ENCODE data around the gene UQCRH. TPM values are rescaled to one million over a fixed set of nuclear protein-coding genes. Genes with fewer than 3 reads are reported as not detected.

Gene UQCRH
- total and polyA plus RNA-seq, 2 donors from 2014 or later, result 188 to 850 TPM

GRCh38 chr1:46343351-46343695 is 39.8 kb downstream of the UQCRH start:
- intact Hi-C loops (cut with DNase I), result no loop called here
- TF ChIP-seq, protein P1, sequence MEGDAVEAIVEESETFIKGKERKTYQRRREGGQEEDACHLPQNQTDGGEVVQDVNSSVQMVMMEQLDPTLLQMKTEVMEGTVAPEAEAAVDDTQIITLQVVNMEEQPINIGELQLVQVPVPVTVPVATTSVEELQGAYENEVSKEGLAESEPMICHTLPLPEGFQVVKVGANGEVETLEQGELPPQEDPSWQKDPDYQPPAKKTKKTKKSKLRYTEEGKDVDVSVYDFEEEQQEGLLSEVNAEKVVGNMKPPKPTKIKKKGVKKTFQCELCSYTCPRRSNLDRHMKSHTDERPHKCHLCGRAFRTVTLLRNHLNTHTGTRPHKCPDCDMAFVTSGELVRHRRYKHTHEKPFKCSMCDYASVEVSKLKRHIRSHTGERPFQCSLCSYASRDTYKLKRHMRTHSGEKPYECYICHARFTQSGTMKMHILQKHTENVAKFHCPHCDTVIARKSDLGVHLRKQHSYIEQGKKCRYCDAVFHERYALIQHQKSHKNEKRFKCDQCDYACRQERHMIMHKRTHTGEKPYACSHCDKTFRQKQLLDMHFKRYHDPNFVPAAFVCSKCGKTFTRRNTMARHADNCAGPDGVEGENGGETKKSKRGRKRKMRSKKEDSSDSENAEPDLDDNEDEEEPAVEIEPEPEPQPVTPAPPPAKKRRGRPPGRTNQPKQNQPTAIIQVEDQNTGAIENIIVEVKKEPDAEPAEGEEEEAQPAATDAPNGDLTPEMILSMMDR (IDR thresholded peaks at IDR 0.05; ENCODE audit: borderline replicate concordance, extremely low read depth, insufficient read depth), result no peak
- no peak for FAIRE-seq
- H3K4me1 ChIP-seq (ENCODE audit: control insufficient read depth in 2 of 3, insufficient read depth in 2 of 3, low read depth in 1 of 3, low read length in 3 of 3), result peaks cover 0 to 9% (median 7%) of the 10 kb centered on the region in 3 donors
- no peak overlapping the region for H3K9ac ChIP-seq (ENCODE audit: low read length in 3 of 3)
- no peaks in the 10 kb centered on the region for H3K9me3 ChIP-seq (ENCODE audit: control insufficient read depth in 2 of 3, insufficient read depth in 1 of 3, low read length in 3 of 3)
- H3K27me3 ChIP-seq (ENCODE audit: control insufficient read depth, insufficient read depth, low read length), result no peaks in the 10 kb centered on the region
- no peak overlapping the region for H3K4me3 ChIP-seq (ENCODE audit: low read length in 3 of 3)
- H3K27ac ChIP-seq (ENCODE audit: low read depth in 2 of 2, low read length in 2 of 2), result no peak overlapping the region
- no peak for DNase-seq
- peaks cover 2 to 16% (median 16%) of the 10 kb centered on the region in 3 donors for H3K36me3 ChIP-seq (ENCODE audit: control insufficient read depth in 2 of 3, insufficient read depth in 3 of 3, low read length in 3 of 3)

DNA sequence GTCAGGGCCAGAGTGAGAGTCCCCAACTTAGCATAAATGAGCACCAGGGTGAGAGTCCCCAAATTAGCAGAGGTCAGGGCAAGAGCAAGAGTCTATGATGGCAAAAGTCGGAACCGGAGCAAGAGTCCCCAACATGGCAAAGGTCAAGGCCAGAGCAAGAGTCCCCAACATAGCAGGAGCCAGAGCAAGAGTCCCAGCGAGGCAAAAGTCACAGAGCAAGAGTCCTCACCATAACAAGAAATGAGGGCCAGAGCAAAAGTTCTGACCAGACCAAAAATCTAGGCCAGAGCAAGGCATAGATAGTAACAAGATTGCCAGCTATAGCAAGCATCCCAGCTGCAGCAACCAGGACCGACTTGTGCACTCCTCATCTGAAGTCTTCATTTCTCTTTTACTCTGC is 40.2 kb downstream of the UQCRH start:
- H3K9me3 ChIP-seq (ENCODE audit: control insufficient read depth in 2 of 3, insufficient read depth in 1 of 3, low read length in 3 of 3), result no peaks in the 10 kb centered on the region
- FAIRE-seq (no peak), DNase-seq (no peak)
- peaks cover 0 to 9% (median 7%) of the 10 kb centered on the region in 3 donors for H3K4me1 ChIP-seq (ENCODE audit: control insufficient read depth in 2 of 3, insufficient read depth in 2 of 3, low read depth in 1 of 3, low read length in 3 of 3)
- H3K27me3 ChIP-seq (ENCODE audit: control insufficient read depth, insufficient read depth, low read length), result no peaks in the 10 kb centered on the region
- intact Hi-C loops (cut with DNase I), result no loop called here
- H3K27ac ChIP-seq (ENCODE audit: low read depth in 2 of 2, low read length in 2 of 2), result no peak overlapping the region
- no peak overlapping the region for H3K9ac ChIP-seq (ENCODE audit: low read length in 3 of 3)
- TF ChIP-seq, protein P1 (IDR thresholded peaks at IDR 0.05; ENCODE audit: borderline replicate concordance, extremely low read depth, insufficient read depth), result no peak
- H3K36me3 ChIP-seq (ENCODE audit: control insufficient read depth in 2 of 3, insufficient read depth in 3 of 3, low read length in 3 of 3), result peaks cover 2 to 16% (median 16%) of the 10 kb centered on the region in 3 donors
- H3K4me3 ChIP-seq (ENCODE audit: low read length in 3 of 3), result no peak overlapping the region

DNA sequence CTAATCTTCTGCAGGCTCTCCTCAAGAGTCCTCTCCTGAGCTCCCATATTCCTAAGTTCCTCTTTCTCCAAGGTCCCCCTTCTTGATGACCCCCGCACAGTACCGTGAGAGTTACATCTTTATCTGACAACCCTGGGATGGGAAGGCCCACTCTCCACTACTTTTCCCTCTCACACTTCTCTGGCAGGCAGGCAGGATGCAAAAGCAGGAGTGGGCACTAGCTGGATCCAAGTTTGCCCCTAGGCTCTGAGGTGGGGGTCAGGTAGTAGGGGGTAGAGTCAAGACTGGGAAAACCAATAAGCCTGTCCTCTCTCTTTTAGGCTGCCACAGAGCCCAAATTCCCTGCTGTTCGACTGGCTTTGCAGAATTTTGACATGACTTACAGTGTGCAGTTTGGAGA is 41.0 kb downstream of the UQCRH start:
- DNase-seq, result no peak
- no peak for FAIRE-seq
- H3K27ac ChIP-seq (ENCODE audit: low read depth in 2 of 2, low read length in 2 of 2), result no peak overlapping the region
- H3K4me1 ChIP-seq (ENCODE audit: control insufficient read depth in 2 of 3, insufficient read depth in 2 of 3, low read depth in 1 of 3, low read length in 3 of 3), result peaks cover 0 to 9% (median 7%) of the 10 kb centered on the region in 3 donors
- intact Hi-C loops (cut with DNase I), result no loop called here
- no peaks in the 10 kb centered on the region for H3K9me3 ChIP-seq (ENCODE audit: control insufficient read depth in 2 of 3, insufficient read depth in 1 of 3, low read length in 3 of 3)
- H3K4me3 ChIP-seq (ENCODE audit: low read length in 3 of 3), result no peak overlapping the region
- no peak overlapping the region for H3K9ac ChIP-seq (ENCODE audit: low read length in 3 of 3)
- peaks cover 2 to 18% (median 18%) of the 10 kb centered on the region in 3 donors for H3K36me3 ChIP-seq (ENCODE audit: control insufficient read depth in 2 of 3, insufficient read depth in 3 of 3, low read length in 3 of 3)
- H3K27me3 ChIP-seq (ENCODE audit: control insufficient read depth, insufficient read depth, low read length), result no peaks in the 10 kb centered on the region
- TF ChIP-seq, protein P1 (IDR thresholded peaks at IDR 0.05; ENCODE audit: borderline replicate concordance, extremely low read depth, insufficient read depth), result no peak

GRCh38 chr1:46345281-46345680 is 41.8 kb downstream of the UQCRH start:
- Histone ChIP-seq H3K9ac (ENCODE audit: low read length in 3 of 3) (no peak overlapping the region), H3K27ac (ENCODE audit: low read depth in 2 of 2, low read length in 2 of 2) (no peak overlapping the region)

More at GRCh38 chr1:46345281-46345680, 41.8 kb downstream of the UQCRH start:
- no peak for DNase-seq
- no peak for FAIRE-seq
- H3K9me3 ChIP-seq (ENCODE audit: control insufficient read depth in 2 of 3, insufficient read depth in 1 of 3, low read length in 3 of 3), result no peaks in the 10 kb centered on the region
- H3K27me3 ChIP-seq (ENCODE audit: control insufficient read depth, insufficient read depth, low read length), result no peaks in the 10 kb centered on the region
- peaks cover 0 to 8% (median 7%) of the 10 kb centered on the region in 3 donors for H3K4me1 ChIP-seq (ENCODE audit: control insufficient read depth in 2 of 3, insufficient read depth in 2 of 3, low read depth in 1 of 3, low read length in 3 of 3)
- peaks cover 5 to 23% (median 19%) of the 10 kb centered on the region in 3 donors for H3K36me3 ChIP-seq (ENCODE audit: control insufficient read depth in 2 of 3, insufficient read depth in 3 of 3, low read length in 3 of 3)
- intact Hi-C loops (cut with DNase I), result no loop called here
- TF ChIP-seq, protein P1 (IDR thresholded peaks at IDR 0.05; ENCODE audit: borderline replicate concordance, extremely low read depth, insufficient read depth), result no peak
- peak overlapping the region in 1 of 3 donors; percentile 18 for H3K4me3 ChIP-seq (ENCODE audit: low read length in 3 of 3)
